Measurements from ENCODE around the gene SIRPG.

GRCh38 chr20:1686151-1686748, 28.7 kb upstream of the SIRPG start:
- TF ChIP-seq POLR2A (IDR thresholded peaks at IDR 0.05) = no peak
- no peak for TF ChIP-seq CTCF (IDR thresholded peaks at IDR 0.05 in 8 of 11, conservative IDR thresholded peaks at IDR 0.05 in 3 of 11)
